GM23248 (cell line): ENCODE results near the gene HOXA9. TPM values are rescaled to one million over a fixed set of nuclear protein-coding genes. Genes with fewer than 3 reads are reported as not detected.

Experiments used
- DNase-seq: peaks from one replicate; pipeline ENCODE4 v3.0.0-alpha.2; 2015
- H2AFZ ChIP-seq: fragments of 200-600 bp; sonication (generic); 2 replicates; pipeline ENCODE4 v1.6.1; 2016; ENCODE audit warnings: antibody characterized with exemption
- H3F3A ChIP-seq: fragments of 200-600 bp; sonication (generic); 2 replicates; pipeline ENCODE4 v1.6.1; 2016; ENCODE audit warnings: mild to moderate bottlenecking, antibody characterized with exemption, mixed run types; ENCODE audit not compliant: insufficient read depth
- H3K27ac ChIP-seq: fragments of 200-600 bp; sonication (generic); 2 replicates; pipeline ENCODE4 v1.5.1; 2016; ENCODE audit warnings: mild to moderate bottlenecking
- H3K27me3 ChIP-seq: fragments of 200-600 bp; sonication (generic); replicated peaks from 2 replicates; pipeline ENCODE4 v1.6.1; 2016; ENCODE audit warnings: mild to moderate bottlenecking; ENCODE audit not compliant: insufficient read depth
- H3K36me3 ChIP-seq: fragments of 200-600 bp; sonication (generic); 2 replicates; pipeline ENCODE4 v1.6.1; 2016; ENCODE audit warnings: low read depth, mild to moderate bottlenecking
- H3K4me1 ChIP-seq: fragments of 200-600 bp; sonication (generic); 2 replicates; pipeline ENCODE4 v1.6.1; 2016; ENCODE audit warnings: mild to moderate bottlenecking; ENCODE audit not compliant: insufficient read depth
- H3K4me2 ChIP-seq: fragments of 200-600 bp; sonication (generic); one replicate; pipeline ENCODE4 v1.6.1; 2016; ENCODE audit warnings: mild to moderate bottlenecking; ENCODE audit not compliant: unreplicated experiment
- H3K4me3 ChIP-seq: fragments of 200-600 bp; sonication (generic); 2 replicates; pipeline ENCODE4 v1.5.1; 2016; ENCODE audit warnings: mild to moderate bottlenecking
- H3K79me2 ChIP-seq: fragments of 200-600 bp; sonication (generic); 2 replicates; pipeline ENCODE4 v1.6.1; 2016; ENCODE audit warnings: mild to moderate bottlenecking; ENCODE audit not compliant: insufficient read depth
- H3K9ac ChIP-seq: fragments of 200-600 bp; sonication (generic); 2 replicates; pipeline ENCODE4 v1.6.1; 2016; ENCODE audit warnings: mild to moderate bottlenecking
- H3K9me2 ChIP-seq: fragments of 200-600 bp; sonication (generic); 2 replicates; pipeline ENCODE4 v1.6.1; 2016; ENCODE audit warnings: mixed run types, mild to moderate bottlenecking, moderate library complexity; ENCODE audit not compliant: insufficient read depth
- H3K9me3 ChIP-seq: fragments of 200-600 bp; sonication (generic); one replicate; pipeline ENCODE4 v1.6.1; 2017; ENCODE audit warnings: low read depth
- H4K20me1 ChIP-seq: fragments of 200-600 bp; sonication (generic); 2 replicates; pipeline ENCODE4 v1.6.0; 2016; ENCODE audit not compliant: insufficient read depth
- EZH2 ChIP-seq: fragments of 200-600 bp; sonication (generic); IDR thresholded peaks from 2 replicates; pipeline ENCODE4 v1.6.1; 2018; ENCODE audit warnings: antibody characterized with exemption, mild to moderate bottlenecking; ENCODE audit not compliant: insufficient read depth, poor library complexity, severe bottlenecking
- EZH2phosphoT487 ChIP-seq: fragments of 200-600 bp; sonication (generic); IDR thresholded peaks from 2 replicates; pipeline ENCODE4 v1.6.1; 2018; ENCODE audit warnings: antibody characterized with exemption, moderate library complexity, mild to moderate bottlenecking, low read depth; ENCODE audit not compliant: insufficient read depth
- WGBS, 2 experiments: methylation state at CpG; one replicate each; pipeline ENCODE4 v1.1.6; 2015 to 2017; ENCODE audit warnings: low lambda C conversion rate in 2 of 2, low coverage in 1 of 2; ENCODE audit errors: missing lambda C conversion rate in 2 of 2; 5-methylcytosine and 5-hydroxymethylcytosine counted together
- in situ Hi-C: fragments of 300-500 bp; cut with MboI; formaldehyde crosslinking; loops from 2 replicates; pipeline ENCODE4 v1.15.0; 2020
- polyA plus RNA-seq: library from polyadenylated mRNA; unstranded; fragments of >200 nt; fragmentation: Nextera tagmentation; extraction: Ambion mirVana; gene quantifications from 2 replicates; pipeline ENCODE4 v1.2.1, GENCODE V29; 2016
- total RNA-seq: library from RNA; depleted of rRNA; stranded (reverse); fragments of >200 nt; shearing (Covaris generic); gene quantifications from 2 replicates; pipeline ENCODE4 v1.2.3, GENCODE V29; 2014

Gene HOXA9
- total and polyA plus RNA-seq, 2 experiments from 2014 or later = 28.3 to 43.7 TPM

- Histone ChIP-seq H2AFZ (no peak overlapping the region), H3K36me3 (peaks cover 4% of the 10 kb centered on the region; the same call in 1 of the 2 replicates), H3K27me3 (no peaks in the 10 kb centered on the region), H3K9me3 (no peaks in the 10 kb centered on the region), H3K9me2 (no peaks in the 10 kb centered on the region), H3K27ac (peak overlapping the region; percentile 99), H3K79me2 (peaks cover 100% of the 10 kb centered on the region), H3K9ac (peak overlapping the region; percentile 98), H3K4me3 (peak overlapping the region; percentile 83), H3K4me1 (peaks cover 28% of the 10 kb centered on the region), H3K4me2 (peak overlapping the region; percentile 100), H4K20me1 (no peaks in the 10 kb centered on the region), H3F3A (peaks cover 11% of the 10 kb centered on the region)
- in situ Hi-C loops = loop anchor here (10.0 kb wide), 1 partner anchor 1317 kb away; no protein-coding TSS in a partner anchor
- 1% methylated on average over 30 of the region's 30 CpGs for WGBS, 2 experiments
- DNase-seq = peak; percentile 71
- no peak for TF ChIP-seq EZH2
- peak; percentile 66; the same call in 1 of the 2 replicates for TF ChIP-seq EZH2phosphoT487
These were observed 6.4 kb upstream of the HOXA9 start for GRCh38 chr7:27171637-27172314.

GRCh38 chr7:27171325-27171636 is 5.9 kb upstream of the HOXA9 start:
- in situ Hi-C loops = loop anchor here (10.0 kb wide), 1 partner anchor 1316 kb away; no protein-coding TSS in a partner anchor
- WGBS, 2 experiments = 0% methylated on average over 8 of the region's 8 CpGs

GRCh38 chr7:27170426-27171324 is 5.3 kb upstream of the HOXA9 start:
- peak; percentile 71; the same call in 1 of the 2 replicates for TF ChIP-seq EZH2phosphoT487
- TF ChIP-seq EZH2 = no peak
- no peak for DNase-seq
- Histone ChIP-seq H3K36me3 (peaks cover 4% of the 10 kb centered on the region; the same call in 1 of the 2 replicates), H2AFZ (no peak overlapping the region), H4K20me1 (no peaks in the 10 kb centered on the region), H3K9me3 (no peaks in the 10 kb centered on the region), H3K9me2 (no peaks in the 10 kb centered on the region), H3K27ac (peak overlapping the region; percentile 99), H3K27me3 (no peaks in the 10 kb centered on the region), H3K4me3 (peak overlapping the region; percentile 83), H3K79me2 (peaks cover 100% of the 10 kb centered on the region), H3K4me1 (peaks cover 17% of the 10 kb centered on the region), H3K4me2 (peak overlapping the region; percentile 100), H3F3A (peaks cover 11% of the 10 kb centered on the region), H3K9ac (peak overlapping the region; percentile 98)
- 2% methylated on average over 11 of the region's 11 CpGs for WGBS, 2 experiments
- in situ Hi-C loops = loop anchor here (10.0 kb wide), 1 partner anchor 1316 kb away; no protein-coding TSS in a partner anchor

More at GRCh38 chr7:27171325-27171636, 5.9 kb upstream of the HOXA9 start:
- H3F3A ChIP-seq = peaks cover 11% of the 10 kb centered on the region
- no peaks in the 10 kb centered on the region for H3K27me3 ChIP-seq
- peak overlapping the region; percentile 99 for H3K27ac ChIP-seq
- no peak overlapping the region for H2AFZ ChIP-seq
- peak overlapping the region; percentile 100 for H3K4me2 ChIP-seq
- H3K9me3 ChIP-seq = no peaks in the 10 kb centered on the region
- peaks cover 100% of the 10 kb centered on the region for H3K79me2 ChIP-seq
- H3K4me3 ChIP-seq = peak overlapping the region; percentile 83
- DNase-seq = peak; percentile 71
- H3K9me2 ChIP-seq = no peaks in the 10 kb centered on the region
- peaks cover 23% of the 10 kb centered on the region for H3K4me1 ChIP-seq
- H3K9ac ChIP-seq = peak overlapping the region; percentile 98
- no peaks in the 10 kb centered on the region for H4K20me1 ChIP-seq
- peaks cover 4% of the 10 kb centered on the region; the same call in 1 of the 2 replicates for H3K36me3 ChIP-seq
- no peak for TF ChIP-seq EZH2phosphoT487
- TF ChIP-seq EZH2 = no peak
